ENCODE data around the gene R3HDM2.
"Not testable (repeated sequence)": the region's sequence is repeated elsewhere in the genome, so short reads cannot be mapped to it uniquely, and the experiment has no call there.

The R3HDM2 gene

GRCh38 chr12:57343703-57344378 is 87.0 kb downstream of the R3HDM2 start:
- POLR2A ChIA-PET (ENCODE audit: low non-redundant PET), result no interaction called here
- CTCF ChIA-PET, result no interaction called here

GRCh38 chr12:57342207-57342691 is 88.6 kb downstream of the R3HDM2 start:
- CTCF ChIA-PET, result interaction anchor here (0.6 to 1.4 kb wide), 2 partner anchors 111 to 117 kb away, joined by 3 to 7 read pairs; partner anchors contain the start of gene GLI1
- no peak for DNase-seq (ENCODE audit: low spot score)
- POLR2A ChIA-PET (ENCODE audit: low non-redundant PET), result no interaction called here
- TF ChIP-seq CTCF (conservative IDR thresholded peaks at IDR 0.05; ENCODE audit: low read depth), result no peak
- H3K27ac ChIP-seq, result no peak overlapping the region

More at GRCh38 chr12:57343703-57344378, 87.0 kb downstream of the R3HDM2 start:
- DNase-seq (ENCODE audit: low spot score), result no peak
- no peak for TF ChIP-seq CTCF (conservative IDR thresholded peaks at IDR 0.05; ENCODE audit: low read depth)
- H3K27ac ChIP-seq, result no peak overlapping the region

GRCh38 chr12:57341275-57341990 is 89.4 kb downstream of the R3HDM2 start:
- ChIA-PET POLR2A (ENCODE audit: low non-redundant PET) (no interaction called here), CTCF (interaction anchor here (0.6 to 1.4 kb wide), 3 partner anchors 13 to 111 kb away, joined by 4 to 7 read pairs (median 6); no protein-coding TSS in a partner anchor)
- no peak for TF ChIP-seq CTCF (conservative IDR thresholded peaks at IDR 0.05; ENCODE audit: low read depth)
- H3K27ac ChIP-seq, result no peak overlapping the region
- DNase-seq (ENCODE audit: low spot score), result no peak

- POLR2A ChIA-PET (ENCODE audit: low non-redundant PET), result no interaction called here
- DNase-seq (ENCODE audit: low spot score), result no peak
- no peak for TF ChIP-seq CTCF (conservative IDR thresholded peaks at IDR 0.05; ENCODE audit: low read depth)
- CTCF ChIA-PET, result interaction anchor here (0.5 to 0.6 kb wide), 2 partner anchors 8 to 77 kb away, joined by 3 to 4 read pairs; no protein-coding TSS in a partner anchor
- no peak overlapping the region for H3K27ac ChIP-seq
These were observed 90.7 kb downstream of the R3HDM2 start for GRCh38 chr12:57340104-57340503.

- DNase-seq (ENCODE audit: low spot score); H3K27ac ChIP-seq; CTCF ChIA-PET; POLR2A ChIA-PET (ENCODE audit: low non-redundant PET): not testable (repeated sequence)
These were observed 94.5 kb downstream of the R3HDM2 start for GRCh38 chr12:57336299-57336698.

GRCh38 chr12:57334219-57334618 is 96.6 kb downstream of the R3HDM2 start:
- TF ChIP-seq CTCF (conservative IDR thresholded peaks at IDR 0.05; ENCODE audit: low read depth), result no peak
- no peak for DNase-seq (ENCODE audit: low spot score)
- CTCF ChIA-PET, result no interaction called here
- no peak overlapping the region for H3K27ac ChIP-seq
- POLR2A ChIA-PET (ENCODE audit: low non-redundant PET), result no interaction called here
